Mesodermal cell (in vitro differentiated cells): ENCODE measurements around the gene KCNJ10.

Experiments used
- H3K27ac ChIP-seq: 2 replicates; pipeline ENCODE4 v1.7.0; 2013; ENCODE audit warnings: mild to moderate bottlenecking, low read depth, low read length, moderate library complexity; ENCODE audit not compliant: severe bottlenecking
- H3K36me3 ChIP-seq: 2 replicates; pipeline ENCODE4 v1.7.1; 2013; ENCODE audit warnings: mild to moderate bottlenecking, low read length, moderate library complexity; ENCODE audit not compliant: control insufficient read depth, insufficient read depth
- H3K4me1 ChIP-seq: one replicate; pipeline ENCODE4 v1.7.1; 2013; ENCODE audit warnings: mild to moderate bottlenecking, low read length; ENCODE audit not compliant: insufficient read depth, control insufficient read depth, poor library complexity, severe bottlenecking
- H3K4me3 ChIP-seq: 2 replicates; pipeline ENCODE4 v1.7.0; 2013; ENCODE audit warnings: low read length, control low read depth, mild to moderate bottlenecking; ENCODE audit not compliant: insufficient read depth, poor library complexity, severe bottlenecking; ENCODE audit errors: extremely low read depth
- H3K9me3 ChIP-seq: 2 replicates; pipeline ENCODE4 v1.7.1; 2013; ENCODE audit warnings: mild to moderate bottlenecking, low read length, moderate library complexity; ENCODE audit not compliant: control insufficient read depth
- WGBS, 2 experiments: methylation state at CpG; one replicate each; pipeline ENCODE4 v1.1.5; 2013; ENCODE audit warnings: missing lambda C conversion rate in 2 of 2; ENCODE audit not compliant: insufficient coverage in 2 of 2; 5-methylcytosine and 5-hydroxymethylcytosine counted together

KCNJ10 gene

DNA sequence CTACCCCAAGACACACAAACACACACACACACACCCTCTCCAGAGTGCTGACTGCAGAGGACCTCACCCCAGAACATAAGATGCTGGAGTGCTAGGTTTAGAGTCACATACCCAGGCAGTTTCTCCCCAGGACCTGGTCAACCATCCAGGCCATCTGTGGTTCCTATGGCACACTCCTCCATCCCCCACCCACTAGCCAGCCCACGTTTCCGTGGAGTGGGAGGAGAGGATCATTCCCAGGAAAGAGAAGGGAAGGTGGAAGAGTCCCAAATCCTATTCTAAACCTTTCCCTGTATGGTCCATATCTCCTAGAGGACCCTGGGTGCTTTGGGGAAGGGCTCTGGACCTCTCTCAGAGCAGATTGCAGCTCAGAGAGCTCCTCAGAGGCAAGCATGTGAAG, 12.5 kb upstream of the KCNJ10 start:
- Histone ChIP-seq H3K27ac (no peak overlapping the region), H3K4me3 (no peak overlapping the region), H3K9me3 (no peaks in the 10 kb centered on the region), H3K36me3 (no peaks in the 10 kb centered on the region), H3K4me1 (no peaks in the 10 kb centered on the region)
- no CpG with 5 or more reads among the region's 2 CpGs for WGBS, 2 experiments

DNA sequence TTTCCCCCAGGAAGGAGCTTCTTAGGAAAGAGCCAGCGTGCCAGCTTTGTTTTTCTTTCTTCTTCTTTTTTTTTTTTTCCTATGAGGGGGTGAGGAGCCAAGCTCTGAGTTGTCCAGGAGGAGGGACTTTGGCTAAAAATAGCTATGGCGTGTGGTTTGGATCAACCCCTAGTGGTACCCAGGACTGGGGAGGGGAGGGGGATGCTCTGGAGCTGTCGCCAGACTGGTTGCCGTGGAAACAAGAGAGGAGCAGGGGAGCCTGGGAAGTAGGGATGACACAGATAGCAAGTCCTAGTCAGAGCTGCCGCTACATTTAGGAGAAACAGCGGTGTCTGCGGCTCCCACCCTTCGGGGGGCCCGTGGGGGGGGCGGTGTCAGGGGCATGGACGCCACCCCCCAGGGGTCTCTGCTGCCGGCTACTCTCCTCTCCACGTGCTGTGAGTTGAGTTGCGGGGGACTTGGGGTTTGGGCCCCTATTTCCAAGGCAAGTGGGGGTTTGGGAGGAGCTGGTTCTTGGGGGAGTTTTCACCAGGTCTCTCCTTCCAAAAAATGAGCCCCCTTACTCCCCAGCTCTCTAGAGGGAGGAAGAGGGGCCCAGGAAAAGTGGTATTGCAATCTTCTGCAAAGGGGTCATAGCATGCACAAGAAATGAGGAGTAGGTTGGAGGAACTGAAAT, 11.4 kb upstream of the KCNJ10 start, which contains the start of gene KCNJ9:
Gene KCNJ9, plus strand, starts transcription at position 278 of the 676 bp plus-strand sequence. CDS start 2,493 bp downstream, outside the sequence.
- no peak within 1 kb of the TSS for H3K27ac ChIP-seq
- no peak within 1 kb of the TSS for H3K4me3 ChIP-seq
- H3K36me3 ChIP-seq: no peaks in the 10 kb centered on the region
- no peaks in the 10 kb centered on the region for H3K9me3 ChIP-seq
- 21 to 48% methylated on average over 7 of the region's 14 CpGs for whole genome bisulfite sequencing, 2 experiments
- no peaks in the 10 kb centered on the region for H3K4me1 ChIP-seq

DNA sequence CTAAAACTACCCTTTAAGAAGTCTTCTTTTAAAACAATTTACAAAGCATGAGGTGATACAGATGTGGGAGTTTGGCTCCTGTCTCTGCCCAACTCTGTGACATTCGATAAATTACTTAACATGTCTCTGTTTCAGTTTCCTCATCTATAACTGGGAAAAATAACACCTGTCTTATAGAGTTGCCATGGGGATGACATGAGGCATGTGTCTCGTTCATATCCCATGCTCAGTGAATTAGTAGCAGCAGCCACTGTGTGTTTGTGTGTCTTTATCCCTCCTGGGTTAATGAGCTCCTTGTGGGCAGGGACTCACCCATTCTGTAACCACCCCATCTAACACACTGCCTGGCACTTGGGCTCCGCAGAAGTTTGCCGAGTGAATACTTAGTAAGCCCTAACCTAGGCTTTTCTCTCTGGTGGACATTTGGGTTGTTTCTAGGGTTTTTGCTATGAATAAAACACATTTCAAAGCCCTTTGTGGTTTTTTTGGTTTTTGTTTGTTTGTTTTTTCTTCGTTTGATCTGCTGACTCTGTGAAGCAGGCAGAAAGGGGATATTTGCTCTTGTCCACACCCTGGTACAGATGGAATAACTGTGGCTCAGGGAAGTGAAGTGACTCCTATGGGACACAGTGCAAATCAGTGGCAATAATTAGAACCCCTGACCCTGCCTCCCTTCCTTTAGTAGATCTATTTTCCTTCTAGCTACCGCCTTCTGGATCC, 10.6 kb upstream of the KCNJ10 start:
- no peak overlapping the region for H3K27ac ChIP-seq
- H3K4me3 ChIP-seq: no peak overlapping the region
- H3K4me1 ChIP-seq: no peaks in the 10 kb centered on the region
- H3K9me3 ChIP-seq: no peaks in the 10 kb centered on the region
- no peaks in the 10 kb centered on the region for H3K36me3 ChIP-seq
- WGBS, 2 experiments: 52 to 54% methylated on average over 2 to 3 of the region's 6 CpGs

DNA sequence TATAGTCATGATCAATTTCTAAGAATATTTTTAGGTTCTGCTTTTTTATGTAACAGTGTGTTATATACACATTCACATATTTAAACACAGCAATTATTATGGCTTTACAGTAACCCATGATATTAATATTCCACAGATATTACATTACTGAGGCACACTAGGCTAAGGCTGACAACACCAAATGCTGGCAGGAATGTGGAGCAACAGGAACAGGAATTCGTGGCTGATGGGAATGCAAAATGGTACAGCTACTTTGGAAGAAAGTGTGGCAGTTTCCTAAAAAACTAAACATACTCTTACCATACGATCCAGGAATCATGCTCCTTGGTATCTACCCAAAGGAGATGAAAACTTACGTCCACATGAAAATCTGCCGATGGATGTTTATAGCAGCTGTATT, 9.5 kb upstream of the KCNJ10 start:
- Histone ChIP-seq H3K4me1 (no peaks in the 10 kb centered on the region), H3K9me3 (no peaks in the 10 kb centered on the region), H3K27ac (no peak overlapping the region), H3K4me3 (no peak overlapping the region), H3K36me3 (no peaks in the 10 kb centered on the region)
- 78% methylated on average over 3 of the region's 4 CpGs; no CpG with 5 or more reads in 1 of the 2 experiments for WGBS, 2 experiments

DNA sequence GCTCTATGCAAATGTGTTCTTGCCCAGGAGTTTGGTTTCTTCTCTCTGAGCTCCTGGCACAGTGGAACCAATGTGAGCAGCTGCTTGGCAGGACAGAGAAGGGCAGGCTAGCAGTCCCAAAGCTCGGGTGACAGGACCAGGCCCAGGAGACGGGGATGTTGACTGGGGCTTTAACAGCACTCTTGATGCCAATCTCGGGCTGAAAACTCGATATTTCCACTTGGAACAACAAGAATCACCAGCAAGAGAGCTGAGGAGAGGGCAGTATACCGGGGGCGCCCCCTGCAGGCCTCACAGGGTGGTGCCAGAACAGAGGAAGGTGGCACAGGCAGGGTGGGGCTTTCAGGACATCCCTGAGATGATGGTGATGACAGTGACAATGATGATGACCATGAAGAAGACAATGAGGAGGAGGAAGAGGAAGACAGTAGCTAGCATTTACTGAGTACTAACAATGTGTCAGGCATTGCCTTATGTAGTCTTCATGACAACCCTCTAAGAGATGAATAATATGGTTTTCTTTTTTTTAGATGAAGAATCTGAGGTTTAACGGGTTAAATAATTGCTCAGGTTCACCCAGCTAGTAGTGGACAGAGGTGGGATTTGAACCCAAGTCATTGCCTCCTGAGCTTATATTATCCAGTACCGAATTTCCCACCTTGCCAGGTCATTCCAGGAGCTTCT, 8.7 kb upstream of the KCNJ10 start:
- H3K27ac ChIP-seq: no peak overlapping the region
- H3K36me3 ChIP-seq: no peaks in the 10 kb centered on the region
- no peak overlapping the region for H3K4me3 ChIP-seq
- 7 to 9% methylated on average over 6 of the region's 8 CpGs for WGBS, 2 experiments
- no peaks in the 10 kb centered on the region for H3K4me1 ChIP-seq
- H3K9me3 ChIP-seq: no peaks in the 10 kb centered on the region

DNA sequence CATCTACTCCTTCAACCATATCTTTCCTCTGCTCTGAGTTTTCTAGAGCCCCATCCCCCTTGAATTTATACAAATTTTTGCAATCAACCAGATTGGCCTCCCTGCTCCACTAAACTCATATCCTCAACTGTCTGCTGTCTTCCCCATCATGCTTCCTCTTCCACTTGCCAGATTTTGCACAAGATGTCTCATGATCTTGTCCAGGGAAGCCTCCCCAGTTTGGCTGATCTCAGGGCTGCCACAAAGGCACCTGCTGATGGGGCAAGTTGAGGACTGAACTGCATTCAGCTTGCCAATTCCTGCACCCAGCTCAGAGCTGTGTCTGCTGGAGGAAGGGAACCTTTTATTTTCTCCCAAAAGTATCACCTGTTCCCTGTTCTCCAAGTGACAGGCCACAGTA, 7.5 kb upstream of the KCNJ10 start:
- no peaks in the 10 kb centered on the region for H3K9me3 ChIP-seq
- no peaks in the 10 kb centered on the region for H3K36me3 ChIP-seq
- no peak overlapping the region for H3K27ac ChIP-seq
- no peaks in the 10 kb centered on the region for H3K4me1 ChIP-seq
- no peak overlapping the region for H3K4me3 ChIP-seq

DNA sequence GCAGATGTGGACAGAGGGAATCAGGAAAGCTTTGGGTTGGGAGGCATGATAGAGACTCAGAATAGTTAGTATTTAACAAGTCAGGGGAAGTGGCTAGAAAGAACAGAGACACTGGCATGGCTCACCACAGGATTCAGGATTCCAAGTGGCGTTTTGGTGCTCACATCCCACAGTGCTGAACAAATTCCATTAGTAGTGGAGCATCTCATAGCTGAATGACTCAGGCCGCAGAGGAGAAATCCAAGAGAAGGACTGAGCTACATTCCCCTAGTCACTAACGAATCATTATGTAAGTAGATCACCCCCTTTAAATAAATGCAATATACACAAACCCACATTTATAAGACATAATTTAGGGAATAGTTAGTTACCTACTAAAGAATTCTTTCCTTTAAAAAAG, 6.3 kb upstream of the KCNJ10 start:
- 62 to 83% methylated on average over 2 of the region's 3 CpGs for WGBS, 2 experiments
- Histone ChIP-seq H3K9me3 (no peaks in the 10 kb centered on the region), H3K4me3 (no peak overlapping the region), H3K4me1 (no peaks in the 10 kb centered on the region), H3K36me3 (no peaks in the 10 kb centered on the region), H3K27ac (no peak overlapping the region)

DNA sequence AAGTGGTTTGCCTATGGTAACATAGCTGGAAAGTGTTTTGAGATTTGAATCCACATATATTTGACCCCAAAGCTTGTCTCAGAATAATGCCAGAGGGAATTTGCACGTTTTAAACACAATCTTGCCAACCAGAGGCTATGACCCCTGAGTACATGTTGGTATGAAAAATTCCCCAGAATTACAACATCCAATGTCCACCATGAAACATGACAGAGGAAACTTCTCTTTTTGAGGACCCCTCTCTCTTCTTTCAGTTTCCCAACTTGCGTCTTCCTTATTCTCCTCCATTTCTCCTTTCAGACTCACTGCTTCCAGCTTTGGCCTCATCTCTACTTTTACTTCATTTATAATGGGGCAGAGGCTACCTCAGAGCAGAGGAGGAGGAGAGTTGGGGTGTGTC, 5.9 kb upstream of the KCNJ10 start:
- WGBS, 2 experiments: 50 to 61% methylated on average over 1 to 2 of the region's 2 CpGs
- no peak overlapping the region for H3K4me3 ChIP-seq
- no peaks in the 10 kb centered on the region for H3K9me3 ChIP-seq
- H3K27ac ChIP-seq: no peak overlapping the region
- no peaks in the 10 kb centered on the region for H3K4me1 ChIP-seq
- no peaks in the 10 kb centered on the region for H3K36me3 ChIP-seq

DNA sequence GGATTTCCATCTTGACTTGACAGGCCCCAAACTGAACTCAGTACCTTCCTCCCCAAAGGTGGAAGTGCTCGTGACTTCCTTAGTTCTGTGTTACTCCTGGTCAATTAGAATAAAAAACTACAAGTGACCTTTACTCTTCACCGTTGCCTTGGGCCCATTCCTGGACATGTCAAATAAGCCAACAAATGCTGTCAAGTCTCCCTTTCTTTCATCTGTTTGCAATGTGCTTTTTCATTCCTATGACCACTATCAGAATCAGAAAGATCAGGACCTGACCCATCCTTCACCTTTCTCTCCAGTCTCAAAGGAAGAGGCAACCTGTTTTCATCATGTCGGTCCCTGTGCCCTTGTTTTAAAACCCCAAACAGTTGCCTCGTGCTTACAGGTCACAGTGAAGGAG, 4.9 kb upstream of the KCNJ10 start:
- H3K4me3 ChIP-seq: no peak overlapping the region
- no peaks in the 10 kb centered on the region for H3K36me3 ChIP-seq
- no peaks in the 10 kb centered on the region for H3K9me3 ChIP-seq
- 69 to 93% methylated on average over 2 to 3 of the region's 4 CpGs for WGBS, 2 experiments
- no peak overlapping the region for H3K27ac ChIP-seq
- peaks cover under 1% of the 10 kb centered on the region for H3K4me1 ChIP-seq

DNA sequence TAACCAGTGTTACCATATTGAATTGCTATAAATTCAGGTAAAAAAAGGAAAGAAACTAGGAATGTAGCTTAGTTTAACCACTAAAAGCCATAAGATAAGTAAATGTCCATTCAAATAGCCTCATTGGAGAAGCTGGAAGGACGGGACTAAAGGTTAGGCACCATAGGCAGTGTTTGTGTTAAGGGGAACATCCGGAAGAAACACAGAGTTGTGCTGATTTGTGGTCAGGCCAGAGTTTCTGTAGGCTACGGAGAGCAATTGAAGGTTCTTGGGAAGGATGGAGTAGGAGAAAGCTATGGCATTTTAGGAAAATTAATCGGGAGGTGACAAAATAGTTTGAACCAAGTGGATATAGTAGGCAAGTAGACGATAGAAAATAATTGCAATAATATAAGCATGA, 1.3 kb upstream of the KCNJ10 start:
- H3K9me3 ChIP-seq: no peaks in the 10 kb centered on the region

More for the DNA sequence above, 1.3 kb upstream of the KCNJ10 start:
- H3K4me1 ChIP-seq: peaks cover 3% of the 10 kb centered on the region
- 85 to 96% methylated on average over 5 of the region's 5 CpGs for WGBS, 2 experiments
- no peaks in the 10 kb centered on the region for H3K36me3 ChIP-seq
- H3K27ac ChIP-seq: no peak overlapping the region
- H3K4me3 ChIP-seq: no peak overlapping the region
